CD4-positive, alpha-beta T cell treated with Interleukin-6 for 4 hours (primary cell): ENCODE measurements around the gene MRPL20.
"Not testable (repeated sequence)": the region's sequence is repeated elsewhere in the genome, so short reads cannot be mapped to it uniquely, and the experiment has no call there.

Experiments used
- DNase-seq: peaks from one replicate; pipeline ENCODE4 v3.0.0-alpha.2; 2020; ENCODE audit warnings: mixed read lengths

MRPL20 gene

GRCh38 chr1:1425753-1426495 is 18.8 kb upstream of the MRPL20 start:
- DNase-seq = no peak

- no peak for DNase-seq
Observed at GRCh38 chr1:1425426-1425752, 18.3 kb upstream of the MRPL20 start.

GRCh38 chr1:1424707-1425106 is 17.6 kb upstream of the MRPL20 start:
- no peak for DNase-seq

- DNase-seq = no peak
Observed at GRCh38 chr1:1423245-1423597, 16.1 kb upstream of the MRPL20 start.

GRCh38 chr1:1422465-1423244 is 15.6 kb upstream of the MRPL20 start:
- DNase-seq = no peak

GRCh38 chr1:1421907-1422464 is 14.9 kb upstream of the MRPL20 start:
- DNase-seq = no peak

- DNase-seq = no peak
Observed at GRCh38 chr1:1421147-1421906, 14.2 kb upstream of the MRPL20 start, which contains the start of gene ANKRD65. Gene ANKRD65 (minus strand): TSS chr1:1421276. CDS start chr1:1421005, 271 bp downstream.

DNA sequence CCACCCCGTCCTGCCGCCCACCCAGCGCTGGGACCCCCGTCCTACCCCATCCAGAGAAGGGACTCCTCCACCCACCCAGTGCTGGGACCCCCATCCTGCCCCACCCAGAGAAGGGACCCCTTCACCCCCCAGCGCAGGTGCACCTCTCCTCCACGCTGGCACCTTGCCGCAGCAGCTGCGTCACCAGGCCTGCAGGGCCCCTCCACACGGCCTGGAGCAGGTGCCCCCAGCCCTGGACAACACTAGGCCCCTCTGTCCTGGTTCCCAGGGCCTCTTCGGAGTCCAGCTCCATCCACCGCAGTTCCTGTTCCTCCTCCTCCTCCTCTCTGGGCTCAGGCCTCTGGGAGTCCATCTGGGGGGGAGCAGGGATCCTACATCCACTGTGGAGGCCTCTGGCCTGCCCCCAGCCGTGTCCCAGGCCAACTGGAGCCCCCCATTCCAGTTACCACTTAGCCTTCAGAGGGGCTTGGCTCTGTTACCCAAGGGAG is 13.6 kb upstream of the MRPL20 start:
- no peak for DNase-seq

- DNase-seq = no peak
Observed at GRCh38 chr1:1419813-1420653, 12.9 kb upstream of the MRPL20 start.

DNA sequence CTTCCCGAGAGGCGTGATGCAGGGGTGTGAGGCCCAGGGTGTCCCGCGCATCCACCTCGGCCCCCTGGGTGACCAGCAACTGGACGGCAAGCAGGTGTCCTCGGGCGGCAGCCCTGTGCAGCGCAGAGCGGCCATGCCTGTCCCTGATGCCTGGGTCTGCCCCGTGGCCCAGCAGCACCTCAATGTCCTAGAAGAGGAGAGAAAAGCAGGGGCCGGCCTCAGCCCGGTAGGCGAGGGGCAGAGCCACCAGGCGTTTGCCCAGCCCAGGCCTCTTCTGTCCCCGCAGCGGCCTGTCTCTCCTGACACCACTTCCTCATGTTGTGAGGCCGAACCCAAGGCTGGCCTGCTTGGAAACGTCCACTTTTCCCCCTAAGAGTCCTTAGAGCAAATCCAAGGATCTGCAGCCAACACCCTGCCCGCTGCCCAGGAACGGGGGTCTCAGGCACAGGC is 12.3 kb upstream of the MRPL20 start:
- DNase-seq = no peak

- DNase-seq = no peak
Observed at GRCh38 chr1:1418464-1419362, 11.6 kb upstream of the MRPL20 start.

DNA sequence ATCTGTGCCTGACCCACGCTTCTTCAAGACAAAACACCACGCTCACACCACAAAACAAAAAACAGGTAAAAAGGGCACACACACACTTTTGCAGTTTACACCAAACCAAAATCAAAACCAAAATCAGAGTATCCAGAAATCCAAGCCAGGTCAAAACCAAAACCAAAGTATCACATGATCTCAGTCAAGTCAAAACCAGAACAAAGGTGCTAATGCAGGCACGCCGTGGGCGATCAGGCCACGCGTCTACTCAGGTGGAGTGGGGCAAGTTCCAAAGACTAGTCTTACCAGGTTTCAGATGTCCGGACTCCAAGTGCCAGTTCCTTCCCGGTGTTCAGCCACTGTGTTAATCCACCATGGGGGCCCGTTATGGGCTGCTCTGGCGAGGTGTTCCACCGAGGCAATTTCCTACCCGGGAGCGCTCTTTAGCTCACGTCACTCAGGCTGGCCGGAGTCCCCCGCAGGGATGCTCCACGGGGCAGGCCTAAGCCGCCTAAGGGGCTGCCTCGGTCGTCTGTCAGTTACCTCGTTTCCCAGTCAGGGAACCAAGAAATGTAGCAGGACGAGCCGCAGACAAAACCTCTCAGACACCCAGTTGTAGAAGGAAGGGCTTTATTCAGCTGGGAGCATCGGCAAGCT is 10.9 kb upstream of the MRPL20 start:
- not testable (repeated sequence) for DNase-seq

- not testable (repeated sequence) for DNase-seq
Observed at GRCh38 chr1:1417396-1417795, 10.3 kb upstream of the MRPL20 start.

- DNase-seq = no peak
Observed at GRCh38 chr1:1415751-1416150, 8.7 kb upstream of the MRPL20 start.

DNA sequence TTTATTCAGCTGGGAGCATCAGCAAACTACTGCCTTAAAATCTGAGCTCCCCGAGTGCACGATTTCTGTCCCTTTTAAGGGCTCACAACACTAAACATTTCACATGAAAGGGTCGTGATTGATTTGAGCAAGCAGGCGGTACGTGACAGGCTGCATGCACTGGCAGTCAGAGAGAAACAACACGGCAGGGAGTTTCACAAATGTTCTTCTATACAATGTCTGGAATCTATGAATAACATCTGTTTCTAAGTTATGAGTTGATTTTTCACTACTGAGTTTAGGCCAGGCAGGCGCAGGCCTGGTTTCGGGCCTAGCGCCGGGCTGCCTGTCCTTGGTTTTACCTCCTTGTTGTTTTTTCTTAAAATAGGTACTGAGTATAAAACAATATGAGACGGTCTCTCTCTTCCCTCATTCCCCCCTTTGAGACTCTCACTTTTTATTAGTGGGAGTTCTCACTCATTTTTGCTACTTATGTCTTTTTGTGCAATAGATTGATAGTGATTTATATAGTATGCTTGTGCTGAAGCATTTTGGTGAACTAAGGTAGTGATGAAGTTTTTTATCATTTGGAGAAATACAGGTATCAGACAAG is 5.3 kb upstream of the MRPL20 start:
- not testable (repeated sequence) for DNase-seq

- no peak for DNase-seq
Observed at GRCh38 chr1:1411626-1412025, 4.5 kb upstream of the MRPL20 start.

GRCh38 chr1:1410238-1410637 is 3.1 kb upstream of the MRPL20 start:
- not testable (repeated sequence) for DNase-seq

DNA sequence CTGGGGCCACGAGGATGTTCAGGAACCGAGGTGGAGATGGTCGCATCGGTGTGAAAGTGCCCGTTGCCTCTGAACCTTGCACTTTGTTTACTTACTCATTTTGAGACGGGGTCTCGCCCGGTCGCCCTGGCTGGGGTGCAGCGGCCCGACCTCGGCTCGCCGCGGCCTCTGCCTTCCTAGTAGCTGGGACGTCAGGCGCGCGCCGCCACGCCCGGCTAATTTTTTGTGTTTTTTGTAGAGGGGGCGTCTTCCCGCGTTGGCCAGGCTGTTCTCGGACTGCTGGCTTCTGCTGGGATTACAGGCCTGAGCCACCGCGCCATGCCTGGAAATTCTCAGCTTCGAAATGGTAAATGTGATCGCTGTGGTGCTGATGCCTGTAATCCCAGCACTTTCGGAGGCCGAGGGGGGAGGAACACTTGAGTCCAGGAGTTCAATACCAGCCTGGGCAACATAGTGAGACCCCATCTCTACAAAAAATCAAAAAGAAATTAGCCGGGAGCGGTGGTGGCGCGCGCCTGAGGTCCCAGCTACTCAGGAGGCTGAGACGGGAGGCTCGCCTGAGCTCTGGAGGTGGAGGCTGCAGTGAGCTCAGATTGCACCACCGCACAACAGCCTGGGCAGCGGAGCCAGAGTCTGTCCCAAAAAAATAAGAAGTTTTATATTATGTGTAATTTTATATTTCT is 684 bp upstream of the MRPL20 start:
- no peak for DNase-seq

- peak; percentile 8 for DNase-seq
Observed at GRCh38 chr1:1406101-1406820, 832 bp downstream of the MRPL20 start.
